GM19438 (cell line): ENCODE results near the gene IL13RA1.
"Not testable (repeated sequence)": the region's sequence is repeated elsewhere in the genome, so short reads cannot be mapped to it uniquely, and the experiment has no call there.

Source experiments
- ATAC-seq: cut with Tn5 transposase; IDR thresholded peaks from one replicate; pipeline ENCODE4 v1.9.1; 2021; ENCODE audit warnings: low read depth; ENCODE audit not compliant: unreplicated experiment

IL13RA1 gene

GRCh38 chrX:118772051-118772450 is 44.6 kb downstream of the IL13RA1 start:
- no peak for ATAC-seq

DNA sequence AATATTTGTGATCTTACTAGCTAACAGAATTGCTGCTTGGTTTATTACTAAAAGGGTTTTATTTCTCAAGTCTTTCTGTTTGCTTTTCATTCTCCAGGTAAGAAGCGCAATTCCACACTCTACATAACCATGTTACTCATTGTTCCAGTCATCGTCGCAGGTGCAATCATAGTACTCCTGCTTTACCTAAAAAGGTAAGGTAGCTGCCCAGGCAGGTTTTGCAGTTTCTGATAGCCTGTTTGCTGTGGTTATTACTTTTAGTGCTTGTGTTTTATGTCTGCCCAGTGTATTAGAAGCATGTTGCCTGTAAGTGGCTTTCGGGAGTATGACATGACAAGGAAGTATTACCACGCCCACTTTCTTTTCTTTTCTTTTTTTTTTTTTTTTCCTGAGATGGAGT is 46.4 kb downstream of the IL13RA1 start:
- ATAC-seq, result no peak

DNA sequence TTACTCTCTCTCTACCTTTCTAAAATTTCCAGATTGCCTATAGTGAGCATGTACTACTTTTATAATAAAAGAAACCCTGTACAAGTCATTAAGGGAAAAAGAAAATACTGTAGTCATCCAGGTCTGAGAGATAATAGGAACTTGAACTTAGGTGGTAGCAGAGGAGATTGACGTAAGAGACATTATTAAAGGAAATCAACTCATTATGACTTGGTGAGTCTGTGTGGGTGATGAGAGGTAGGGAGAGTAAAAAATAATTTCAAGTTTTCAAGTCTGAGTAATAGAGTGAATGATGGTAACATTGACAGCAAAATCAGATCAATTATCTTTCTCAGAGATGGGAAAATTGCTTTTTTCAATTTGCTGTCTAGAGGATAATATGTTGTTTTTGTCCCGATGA is 52.2 kb downstream of the IL13RA1 start:
- ATAC-seq, result no peak

- no peak for ATAC-seq
Measured at GRCh38 chrX:118780509-118780908, 53.1 kb downstream of the IL13RA1 start.

GRCh38 chrX:118780911-118781310 is 53.5 kb downstream of the IL13RA1 start:
- no peak for ATAC-seq

DNA sequence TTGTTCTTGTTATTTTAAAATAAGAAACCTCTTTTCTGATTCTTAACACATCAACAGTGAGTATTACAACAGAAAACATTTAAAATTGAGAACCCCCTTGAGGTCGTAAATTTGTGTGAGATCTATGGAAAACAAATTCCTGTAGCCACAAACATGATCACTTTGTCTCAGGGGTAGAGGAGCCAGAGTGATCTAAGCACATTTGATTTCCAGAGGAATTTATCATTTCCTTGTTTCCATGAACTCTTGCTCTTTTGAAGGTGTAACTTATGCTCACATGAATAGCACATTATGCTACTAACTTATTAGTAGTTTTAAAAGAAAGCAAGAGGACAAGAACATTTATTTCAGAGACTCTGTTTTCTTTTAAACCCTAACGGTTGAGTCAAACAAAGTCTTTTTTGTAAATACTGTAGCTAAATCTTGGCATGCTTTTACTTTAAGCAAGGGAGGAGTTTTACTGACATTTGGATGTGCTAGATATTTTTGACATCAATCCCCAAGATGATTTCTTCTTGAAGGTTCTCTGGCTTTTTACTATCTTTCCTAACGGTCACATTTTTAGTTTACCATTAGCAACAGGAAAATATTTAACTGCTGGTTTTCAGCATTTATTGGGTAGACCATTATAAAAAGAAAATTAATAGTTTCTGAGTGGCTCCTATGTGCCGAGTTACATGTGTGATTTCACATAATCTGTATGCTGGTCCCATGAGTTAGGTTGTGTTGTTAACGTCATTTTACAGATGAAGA is 68.3 kb downstream of the IL13RA1 start:
- ATAC-seq, result no peak

DNA sequence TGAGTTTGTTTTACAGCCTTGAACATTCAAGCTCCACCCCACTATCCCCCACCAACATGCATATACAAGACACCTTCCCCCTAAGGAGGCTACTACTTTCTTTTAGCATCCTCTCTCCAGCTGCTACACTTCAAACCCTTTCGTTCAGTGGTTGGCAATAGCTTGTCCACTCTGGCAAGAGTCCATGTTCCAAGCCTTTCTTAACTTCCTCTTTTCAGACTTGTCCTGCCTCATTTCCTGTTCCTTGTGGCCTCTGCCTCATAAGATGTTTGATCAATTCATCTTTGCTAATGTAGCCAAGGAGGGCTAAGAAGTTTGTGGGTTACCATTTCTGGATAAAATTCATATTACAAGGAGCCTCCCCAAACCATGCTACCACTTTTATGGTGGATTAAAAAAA is 75.5 kb downstream of the IL13RA1 start:
- no peak for ATAC-seq

- ATAC-seq, result no peak
Measured at GRCh38 chrX:118807151-118808017, 80.0 kb downstream of the IL13RA1 start.

GRCh38 chrX:118817257-118817656 is 89.9 kb downstream of the IL13RA1 start:
- not testable (repeated sequence) for ATAC-seq

- ATAC-seq, result no peak
Measured at GRCh38 chrX:118823263-118824172, 96.1 kb downstream of the IL13RA1 start, which contains the start of gene ZCCHC12. ZCCHC12 (plus strand) TSS chrX:118823824; CDS start chrX:118825245, 1,421 bp downstream.

- no peak for ATAC-seq
Measured at GRCh38 chrX:118824173-118824730, 96.8 kb downstream of the IL13RA1 start.

- no peak for ATAC-seq
Measured at GRCh38 chrX:118825227-118825626, 97.8 kb downstream of the IL13RA1 start.

DNA sequence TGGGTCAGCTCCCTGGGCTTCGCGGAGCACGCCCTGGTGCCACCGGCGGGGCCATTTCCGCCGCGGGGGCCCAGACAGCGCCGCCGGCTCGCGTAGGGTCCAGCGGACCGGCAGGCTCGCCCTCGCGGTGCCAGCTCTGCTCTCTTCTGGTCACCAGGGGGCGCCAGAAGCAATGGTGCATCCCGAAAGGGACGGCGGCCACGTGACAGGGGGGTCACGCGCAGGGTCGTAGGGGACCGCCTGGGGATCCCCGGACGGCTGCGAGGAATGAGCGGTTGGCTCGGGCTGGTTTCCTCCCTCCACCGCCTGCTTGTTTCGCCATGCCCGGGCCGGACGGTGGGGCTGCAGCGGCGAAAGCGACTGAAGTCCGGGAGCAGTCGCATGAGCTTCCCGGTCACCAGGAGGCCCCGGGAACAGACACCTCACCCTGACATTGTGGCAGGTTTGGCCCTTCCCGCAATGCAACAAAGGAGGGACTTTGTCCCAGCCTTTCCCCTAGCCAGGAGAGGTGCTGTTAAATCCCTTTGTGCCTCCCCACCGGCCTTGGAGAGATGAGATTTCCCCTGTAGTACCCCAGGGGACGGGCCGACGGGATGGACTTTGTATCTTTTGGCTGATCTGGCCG is 112.0 kb downstream of the IL13RA1 start:
- ATAC-seq, result no peak
